Regular cardiac myocyte (primary cell): ENCODE results near the gene EGFL8. TPM values are rescaled to one million over a fixed set of nuclear protein-coding genes. Genes with fewer than 3 reads are reported as not detected.

ENCODE experiments used
- total RNA-seq: library from RNA; depleted of rRNA; stranded (reverse); fragments of >200 nt; gene quantifications from 2 replicates; pipeline ENCODE4 v1.2.3, GENCODE V29; 2014

EGFL8 gene
- total RNA-seq: 0.58 and 1.4 TPM in 2 replicates

GRCh38 chr6:32164295-32164694 is at the start of gene EGFL8:
Gene EGFL8, plus strand, starts transcription at chr6:32164595. Its CDS starts 1,571 bp downstream, at chr6:32166166.

GRCh38 chr6:32127717-32128592 is 36.4 kb upstream of the EGFL8 start, which contains the start of gene ATF6B:
Gene ATF6B, minus strand, starts transcription at chr6:32128246. Its CDS starts 39 bp downstream, at chr6:32128207.

GRCh38 chr6:32151863-32152768 is 12.3 kb upstream of the EGFL8 start, which contains the start of gene PRRT1:
Gene PRRT1, minus strand, starts transcription at chr6:32151939. Its CDS starts 112 bp downstream, at chr6:32151827.

GRCh38 chr6:32153564-32154513 is 10.6 kb upstream of the EGFL8 start, which contains the start of gene PPT2:
Gene PPT2, plus strand, starts transcription at chr6:32154141. Its CDS starts 454 bp downstream, at chr6:32154595.

GRCh38 chr6:32175711-32176475 is 11.5 kb downstream of the EGFL8 start, which contains the start of gene AGPAT1:
Gene AGPAT1, minus strand, starts transcription at chr6:32176084. Its CDS starts 4,588 bp downstream, at chr6:32171496.

GRCh38 chr6:32177788-32178546 is 13.6 kb downstream of the EGFL8 start, which contains the start of gene RNF5:
Gene RNF5, plus strand, starts transcription at chr6:32178405. Its CDS starts 107 bp downstream, at chr6:32178512.

GRCh38 chr6:32184084-32184640 is 19.8 kb downstream of the EGFL8 start, which contains the start of gene AGER:
Gene AGER, minus strand, starts transcription at chr6:32184253. Its CDS starts 31 bp downstream, at chr6:32184222.

GRCh38 chr6:32190054-32190851 is 25.9 kb downstream of the EGFL8 start, which contains the start of gene PBX2:
Gene PBX2, minus strand, starts transcription at chr6:32190202. Its CDS starts 287 bp downstream, at chr6:32189915.

GRCh38 chr6:32192608-32193039 is 28.2 kb downstream of the EGFL8 start, which contains the start of gene GPSM3:
Gene GPSM3, minus strand, starts transcription at chr6:32192643. Its CDS starts 130 bp downstream, at chr6:32192513.

Other genes starting within 250 kb of the EGFL8 start
- gene C2, start 236.9 kb upstream of the EGFL8 start, total RNA-seq: 0.38 and 6.8 TPM in 2 replicates
- 5.8 and 65.1 TPM in 2 replicates for gene CFB, start 218.5 kb upstream of the EGFL8 start, total RNA-seq
- gene NELFE, start 205.6 kb upstream of the EGFL8 start, total RNA-seq: 79.5 and 180 TPM in 2 replicates
- gene SKIC2, start 205.4 kb upstream of the EGFL8 start, total RNA-seq: 70.5 and 74.2 TPM in 2 replicates
- 11.9 and 14.7 TPM in 2 replicates for gene DXO, start 192.5 kb upstream of the EGFL8 start, total RNA-seq
- 1.2 and 5.1 TPM in 2 replicates for gene C4A, start 182.5 kb upstream of the EGFL8 start, total RNA-seq
- 1.9 and 4.5 TPM in 2 replicates for gene C4B, start 149.8 kb upstream of the EGFL8 start, total RNA-seq
- 0.19 TPM in 1 of 2 replicates, not detected in the other for gene CYP21A2, start 126.2 kb upstream of the EGFL8 start, total RNA-seq
- 3.6 and 10.4 TPM in 2 replicates for gene TNXB, start 55.3 kb upstream of the EGFL8 start, total RNA-seq
- gene ATF6B, start 36.3 kb upstream of the EGFL8 start, total RNA-seq: 6.7 and 14.9 TPM in 2 replicates
- 5.0 and 5.9 TPM in 2 replicates for gene FKBPL, start 34.3 kb upstream of the EGFL8 start, total RNA-seq
- 0.28 TPM in 1 of 2 replicates, not detected in the other for gene PRRT1, start 12.7 kb upstream of the EGFL8 start, total RNA-seq
- gene PPT2, start 10.5 kb upstream of the EGFL8 start, total RNA-seq: 10.2 and 49.3 TPM in 2 replicates
- 17.8 and 20.3 TPM in 2 replicates for gene AGPAT1, start 11.5 kb downstream of the EGFL8 start, total RNA-seq
- gene RNF5, start 13.8 kb downstream of the EGFL8 start, total RNA-seq: 35.5 and 41.0 TPM in 2 replicates
- gene AGER, start 19.7 kb downstream of the EGFL8 start, total RNA-seq: 0.56 and 0.58 TPM in 2 replicates
- gene PBX2, start 25.6 kb downstream of the EGFL8 start, total RNA-seq: 28.8 and 35.5 TPM in 2 replicates
- 1.5 and 1.7 TPM in 2 replicates for gene GPSM3, start 28.0 kb downstream of the EGFL8 start, total RNA-seq
- 0.85 and 1.5 TPM in 2 replicates for gene NOTCH4, start 59.5 kb downstream of the EGFL8 start, total RNA-seq
- not detected in 2 replicates for gene TSBP1, start 207.3 kb downstream of the EGFL8 start, total RNA-seq
- not detected in 2 replicates for gene BTNL2, start 242.6 kb downstream of the EGFL8 start, total RNA-seq